CD4-positive, alpha-beta T cell treated with Interleukin-6 for 4 hours (primary cell): ENCODE measurements around the gene CAMTA1.

ENCODE experiments used
- DNase-seq: peaks from one replicate; pipeline ENCODE4 v3.0.0-alpha.2; 2020; ENCODE audit warnings: mixed read lengths

CAMTA1 gene

DNA sequence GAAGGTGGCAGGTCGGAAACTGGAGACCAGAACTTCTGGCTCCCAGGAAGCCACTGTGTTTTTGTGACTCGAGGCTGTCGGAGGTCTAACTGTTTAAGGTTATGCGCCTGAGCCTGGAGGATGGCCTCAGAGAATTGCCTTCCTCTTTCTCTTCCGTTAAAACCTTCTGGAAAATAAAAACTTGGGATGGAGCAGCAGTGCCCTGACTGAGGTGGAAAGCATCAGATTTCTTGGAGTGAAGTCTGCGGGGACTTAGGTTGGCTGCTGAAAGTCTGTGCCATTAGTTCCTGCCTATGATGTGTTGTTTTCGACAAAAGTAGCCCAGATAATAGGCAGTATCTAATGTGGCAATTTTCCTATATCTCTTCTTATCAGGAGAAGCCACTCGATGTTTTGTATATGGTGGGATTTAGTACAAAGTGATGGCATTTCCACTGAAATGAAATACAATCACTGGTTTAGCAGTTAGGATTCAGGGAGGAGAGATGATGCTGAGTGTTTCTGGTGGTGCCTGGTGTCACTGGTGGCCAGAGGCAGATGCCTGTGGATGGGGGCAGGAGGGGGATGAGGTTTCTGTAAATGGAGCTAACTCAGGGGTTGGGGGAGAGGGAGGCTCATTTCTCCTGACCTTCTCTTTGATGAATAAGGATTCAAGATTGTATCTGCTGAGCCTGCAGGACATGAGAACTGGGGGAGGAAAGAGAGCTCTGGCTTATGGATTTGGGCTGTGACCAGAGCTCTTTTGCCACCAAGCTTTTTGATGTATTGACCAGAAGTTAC lies 150.8 kb downstream of the CAMTA1 start:
- no peak for DNase-seq

GRCh38 chr1:6937048-6937447 lies 151.8 kb downstream of the CAMTA1 start:
- DNase-seq = no peak

GRCh38 chr1:6939363-6939762 lies 154.1 kb downstream of the CAMTA1 start:
- no peak for DNase-seq

- DNase-seq = no peak
Observed at GRCh38 chr1:6941786-6942185, 156.5 kb downstream of the CAMTA1 start.

GRCh38 chr1:6942990-6943389 lies 157.7 kb downstream of the CAMTA1 start:
- no peak for DNase-seq

DNA sequence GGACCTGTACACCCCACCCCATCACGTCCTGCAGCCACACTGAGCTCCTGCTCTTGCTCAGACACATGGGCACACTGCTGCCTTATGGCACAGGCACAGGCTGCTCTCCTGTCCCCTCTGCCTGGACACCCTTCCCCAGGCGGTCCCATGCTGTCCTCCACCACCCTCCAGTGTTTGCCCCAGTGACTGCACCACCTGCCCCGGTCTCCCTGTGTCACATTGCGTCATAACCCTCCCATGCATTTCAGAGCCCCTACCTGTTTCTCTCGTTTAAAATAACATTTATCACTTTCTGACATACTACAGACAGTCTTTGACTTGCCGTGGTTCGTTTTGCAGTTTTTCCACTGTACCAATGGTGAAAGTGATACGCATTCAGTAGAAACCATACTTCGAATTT lies 159.2 kb downstream of the CAMTA1 start:
- no peak for DNase-seq

- DNase-seq = no peak
Observed at GRCh38 chr1:6947952-6948351, 162.7 kb downstream of the CAMTA1 start.

DNA sequence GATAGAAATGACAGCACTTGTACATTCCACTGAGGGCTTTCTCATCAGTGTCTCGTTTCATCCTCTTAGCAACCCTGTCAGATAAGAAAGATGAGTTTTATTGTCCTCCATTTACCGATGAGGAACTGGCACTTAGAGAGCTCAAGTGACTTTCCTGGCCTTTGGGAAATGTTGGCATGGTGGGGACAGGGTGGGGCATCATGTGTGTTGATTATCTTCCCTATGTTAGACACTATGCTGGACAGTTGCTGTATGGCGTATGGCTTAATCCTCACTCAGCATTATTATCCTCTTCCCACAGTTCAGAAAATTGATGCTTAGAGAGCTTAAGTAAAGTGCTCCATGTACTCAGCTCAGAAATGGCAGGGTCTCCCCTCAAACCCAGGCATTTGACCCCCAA lies 163.2 kb downstream of the CAMTA1 start:
- no peak for DNase-seq

GRCh38 chr1:6948861-6949260 lies 163.6 kb downstream of the CAMTA1 start:
- DNase-seq = no peak

- no peak for DNase-seq
Observed at GRCh38 chr1:6950001-6950765, 164.9 kb downstream of the CAMTA1 start.

DNA sequence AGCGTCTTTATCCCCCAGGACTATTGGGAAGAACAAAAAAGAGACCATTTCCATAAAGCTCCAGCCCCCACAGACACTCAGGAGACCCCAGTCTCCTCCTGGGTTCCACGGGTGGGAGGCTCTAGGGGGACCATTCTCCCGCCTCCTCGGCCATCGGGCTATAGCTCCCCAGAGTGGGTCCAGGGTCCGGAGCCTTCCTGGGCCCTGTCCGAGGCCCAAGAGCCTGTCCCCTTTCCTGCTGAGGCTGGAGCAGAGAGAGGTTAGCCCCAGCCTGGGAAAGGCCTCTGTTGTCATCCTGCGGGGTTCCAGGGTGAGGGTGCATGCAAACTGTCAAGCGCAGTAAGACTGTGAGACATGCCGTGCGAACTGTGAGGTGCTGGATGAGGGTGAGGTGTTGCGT lies 166.3 kb downstream of the CAMTA1 start:
- no peak for DNase-seq

DNA sequence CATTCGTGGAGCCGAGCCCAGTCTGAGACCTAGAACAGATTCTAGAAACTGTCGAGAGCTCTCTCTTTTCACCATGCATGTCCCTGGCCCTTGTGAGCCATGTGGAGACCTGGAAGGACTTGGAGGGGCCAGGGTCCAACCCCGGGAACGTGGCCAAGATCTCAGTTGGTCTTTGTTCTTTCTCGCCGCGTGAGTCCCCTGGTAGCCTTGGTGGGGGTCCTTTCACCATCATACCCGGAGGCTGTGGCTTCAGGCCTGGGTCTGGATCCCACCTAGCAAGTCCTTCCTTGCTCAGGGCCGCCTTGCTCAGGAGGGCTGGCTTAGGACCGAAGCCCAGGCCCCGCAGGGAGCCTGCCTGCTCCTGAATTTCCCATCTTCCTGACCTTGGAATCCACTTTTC lies 168.0 kb downstream of the CAMTA1 start:
- no peak for DNase-seq

- DNase-seq = no peak
Observed at GRCh38 chr1:6953907-6954364, 168.7 kb downstream of the CAMTA1 start.

DNA sequence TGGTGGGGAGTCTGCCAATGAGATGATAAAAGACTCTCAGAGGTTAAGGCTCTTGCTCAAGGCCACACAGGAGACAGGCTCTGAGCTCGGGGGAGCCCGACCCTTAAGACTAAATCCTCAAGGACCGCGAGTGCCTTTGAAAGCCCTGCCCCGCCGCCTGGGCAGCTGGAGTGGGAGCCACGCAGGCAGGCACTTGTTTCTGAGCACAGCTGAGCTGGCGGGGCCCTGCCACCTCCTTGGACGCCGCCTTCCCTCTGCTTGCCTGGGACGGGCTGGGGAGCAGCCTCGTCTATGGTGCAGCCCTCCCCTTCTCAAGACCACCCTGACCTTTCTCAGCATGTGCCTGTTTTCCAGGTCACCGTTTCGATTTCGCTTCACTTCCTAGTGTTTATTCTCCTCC lies 169.3 kb downstream of the CAMTA1 start:
- no peak for DNase-seq

- no peak for DNase-seq
Observed at GRCh38 chr1:6955357-6956094, 170.3 kb downstream of the CAMTA1 start.

GRCh38 chr1:6956488-6957159 lies 171.4 kb downstream of the CAMTA1 start:
- DNase-seq = no peak

DNA sequence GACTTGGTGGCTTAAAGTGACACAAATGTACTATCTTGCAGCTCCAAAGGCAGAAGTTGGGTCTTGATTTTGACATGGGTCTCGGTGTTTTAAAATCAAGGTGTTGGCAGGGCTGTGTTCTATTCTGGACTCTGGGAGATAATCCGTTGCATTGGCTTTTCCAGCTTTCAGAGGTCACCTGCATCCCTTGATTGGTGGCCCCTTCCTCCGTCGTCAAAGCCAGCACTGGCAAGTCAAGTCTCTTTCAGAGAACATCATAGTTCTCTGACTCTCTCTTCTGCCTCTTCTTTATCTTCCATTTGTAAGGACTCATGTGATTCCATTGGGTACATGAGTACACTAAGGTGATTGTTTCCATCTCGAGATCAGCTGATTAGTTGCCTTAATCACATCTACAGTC lies 172.1 kb downstream of the CAMTA1 start:
- DNase-seq = no peak

DNA sequence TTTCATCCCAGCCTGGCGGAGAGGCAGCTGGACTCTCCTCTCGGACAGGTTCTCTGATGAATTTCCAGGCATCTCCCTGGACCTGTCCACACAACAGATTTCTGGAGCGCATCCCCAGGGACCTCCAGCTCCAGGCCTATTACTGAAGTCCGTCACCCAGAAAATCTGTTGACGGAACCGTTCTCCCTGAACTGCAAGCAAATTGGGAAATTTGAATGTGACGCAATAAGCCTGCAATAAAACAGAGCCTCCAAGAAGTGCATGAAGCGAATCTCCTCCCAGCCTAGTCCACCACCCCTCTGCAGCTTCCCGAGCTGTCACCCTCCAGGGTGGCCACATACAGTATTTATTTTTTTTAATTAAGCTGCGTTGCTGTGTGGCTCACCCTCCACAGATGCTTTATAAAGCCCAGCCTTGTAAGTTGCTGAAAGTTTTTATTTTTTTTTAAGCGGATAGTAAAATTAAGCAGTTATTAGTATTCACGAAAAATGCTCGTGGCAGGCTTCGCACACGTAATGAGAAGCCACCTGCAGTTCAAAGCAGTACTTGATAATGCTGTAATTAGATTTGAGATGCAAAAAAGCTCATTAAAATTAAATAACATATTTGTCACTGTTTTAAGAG lies 173.3 kb downstream of the CAMTA1 start:
- DNase-seq = no peak

DNA sequence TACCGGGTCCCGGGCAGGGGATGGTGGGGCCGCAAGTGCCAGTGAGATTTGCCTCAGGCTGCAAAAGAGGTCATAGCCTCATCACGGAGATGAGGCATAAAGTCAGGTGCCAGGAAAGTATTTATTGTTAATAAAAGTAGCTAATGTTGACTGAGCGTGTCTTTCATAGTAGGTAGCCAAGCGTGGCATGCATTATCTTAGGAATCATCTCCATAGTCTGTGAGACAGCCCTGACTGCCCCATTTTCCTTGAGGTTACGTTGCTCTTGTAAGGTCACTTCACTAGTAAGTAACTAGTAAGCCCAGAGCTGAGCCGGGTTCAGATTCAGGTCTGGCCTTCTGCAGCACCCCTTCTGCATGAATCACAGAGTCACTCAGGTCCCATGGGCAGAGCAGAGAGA lies 174.2 kb downstream of the CAMTA1 start:
- no peak for DNase-seq

- no peak for DNase-seq
Observed at GRCh38 chr1:6960291-6960811, 175.1 kb downstream of the CAMTA1 start.

DNA sequence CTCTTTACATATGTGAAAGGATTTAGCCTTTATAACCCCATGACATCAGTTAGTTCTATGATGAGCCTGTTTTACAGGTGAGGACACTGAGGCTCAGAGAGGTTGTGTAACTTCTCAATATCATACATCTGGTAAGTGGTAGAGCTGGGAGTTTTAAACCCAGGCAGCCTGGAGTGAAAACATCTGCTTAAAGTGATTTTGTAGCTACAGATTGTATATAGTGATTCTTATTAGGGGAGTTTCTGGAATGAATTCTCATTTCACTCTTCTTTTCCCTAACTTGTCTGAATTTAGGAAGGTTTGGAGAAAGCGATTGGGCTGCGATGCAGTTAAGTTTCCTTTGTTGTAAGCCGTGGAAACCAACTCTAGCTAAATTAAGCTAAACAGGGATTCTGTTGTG lies 175.6 kb downstream of the CAMTA1 start:
- no peak for DNase-seq

- no peak for DNase-seq
Observed at GRCh38 chr1:6961289-6961688, 176.0 kb downstream of the CAMTA1 start.
